ENCODE measurements around the gene RCC1. TPM values are rescaled to one million over a fixed set of nuclear protein-coding genes. Genes with fewer than 3 reads are reported as not detected.
"Not testable (repeated sequence)": the region's sequence is repeated elsewhere in the genome, so short reads cannot be mapped to it uniquely, and the experiment has no call there.

The RCC1 gene, protein sequence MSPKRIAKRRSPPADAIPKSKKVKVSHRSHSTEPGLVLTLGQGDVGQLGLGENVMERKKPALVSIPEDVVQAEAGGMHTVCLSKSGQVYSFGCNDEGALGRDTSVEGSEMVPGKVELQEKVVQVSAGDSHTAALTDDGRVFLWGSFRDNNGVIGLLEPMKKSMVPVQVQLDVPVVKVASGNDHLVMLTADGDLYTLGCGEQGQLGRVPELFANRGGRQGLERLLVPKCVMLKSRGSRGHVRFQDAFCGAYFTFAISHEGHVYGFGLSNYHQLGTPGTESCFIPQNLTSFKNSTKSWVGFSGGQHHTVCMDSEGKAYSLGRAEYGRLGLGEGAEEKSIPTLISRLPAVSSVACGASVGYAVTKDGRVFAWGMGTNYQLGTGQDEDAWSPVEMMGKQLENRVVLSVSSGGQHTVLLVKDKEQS
- 100 to 1,000 TPM; 120 to 127 TPM for total RNA-seq

DNA sequence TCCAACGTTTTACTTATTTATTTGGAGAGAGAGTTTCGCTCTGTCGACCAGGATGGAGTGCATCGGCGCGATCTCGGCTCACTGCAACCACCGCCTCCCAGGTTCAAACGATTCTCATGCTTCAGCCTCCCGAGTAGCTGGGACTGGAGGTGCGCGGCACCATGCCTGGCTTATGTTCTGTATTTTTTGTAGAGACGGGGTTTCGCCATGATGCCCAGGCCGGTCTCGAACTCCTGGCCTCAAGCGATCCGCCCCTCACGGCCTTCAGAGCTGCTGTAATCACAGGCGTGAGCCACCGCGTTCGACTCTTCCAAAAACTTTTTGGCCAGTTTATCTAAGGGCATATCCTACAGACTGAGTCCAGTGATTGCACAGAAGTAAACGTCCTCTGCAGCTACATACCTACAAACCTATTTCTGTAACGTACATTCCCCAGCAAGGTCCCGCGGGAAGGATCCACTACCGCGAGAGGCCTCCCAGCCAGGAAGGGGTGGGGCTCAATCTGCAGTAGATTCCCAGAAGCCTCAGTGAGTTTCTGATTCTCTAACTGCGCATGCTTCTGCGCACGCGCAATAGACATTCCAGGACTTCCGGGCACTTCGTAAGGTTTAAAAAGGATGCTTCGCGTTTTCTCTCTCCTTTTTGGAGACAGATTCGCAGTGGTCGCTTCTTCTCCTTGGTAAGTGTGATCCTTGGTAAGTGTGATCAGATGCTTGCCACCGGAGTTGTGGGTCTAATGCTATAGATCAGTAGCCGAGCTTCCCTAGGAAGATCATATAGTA is at the start of gene RCC1:
TSS of gene RCC1 (plus strand) at position 638 of the 782 bp plus-strand sequence. CDS start 23,824 bp downstream, outside the sequence.
- ChIA-PET CTCF (interaction anchor here (0.5 kb wide), 1 partner anchor 32 kb away, joined by 3 read pairs; no protein-coding TSS in a partner anchor), POLR2A (interaction anchor here (0.5 to 7.6 kb wide), 19 partner anchors 11 to 732 kb away, joined by 3 to 140 read pairs (median 3); partner anchors contain the start of genes ATP5IF1, DNAJC8, MED18 and PHACTR4)

DNA sequence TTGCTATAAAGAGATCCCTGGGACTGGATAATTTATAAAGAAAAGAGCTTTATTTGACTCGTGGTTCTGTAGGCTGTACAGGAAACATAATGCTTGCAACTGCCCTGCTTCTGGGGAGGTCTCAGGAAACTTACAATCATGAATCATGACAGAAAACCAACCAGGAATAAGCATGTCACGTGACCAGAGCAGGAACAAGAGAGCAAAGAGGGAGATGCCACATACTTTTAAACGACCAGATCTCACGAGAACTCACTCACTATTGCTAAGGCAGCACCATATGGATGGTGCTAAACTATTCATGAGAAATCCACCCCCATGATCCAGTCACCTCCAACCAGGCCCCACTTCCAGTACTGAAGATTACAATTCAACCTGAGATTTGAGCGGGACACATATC is 49.8 kb upstream of the RCC1 start:
- ChIA-PET CTCF (no interaction called here), POLR2A (no interaction called here)

DNA sequence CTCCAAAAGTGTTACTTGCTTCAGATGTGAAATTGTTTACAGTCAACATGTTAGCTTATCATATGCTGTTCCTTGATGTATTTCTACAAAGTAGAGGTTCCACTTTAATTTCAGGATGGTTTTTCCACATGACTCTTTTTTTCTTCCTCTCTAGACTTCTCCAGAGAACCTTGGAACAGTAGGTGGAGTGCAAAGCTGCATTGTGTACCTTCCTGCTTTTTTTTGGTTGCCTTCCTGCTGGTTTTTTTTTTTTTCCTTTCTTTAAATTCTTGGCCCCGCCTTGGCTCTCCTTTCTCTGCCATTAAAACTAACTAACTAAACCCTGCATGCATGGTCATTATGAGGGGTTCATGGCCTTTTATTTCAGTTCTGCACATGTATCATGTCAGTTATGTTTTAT is 48.2 kb upstream of the RCC1 start:
- POLR2A ChIA-PET: no interaction called here
- CTCF ChIA-PET: no interaction called here

DNA sequence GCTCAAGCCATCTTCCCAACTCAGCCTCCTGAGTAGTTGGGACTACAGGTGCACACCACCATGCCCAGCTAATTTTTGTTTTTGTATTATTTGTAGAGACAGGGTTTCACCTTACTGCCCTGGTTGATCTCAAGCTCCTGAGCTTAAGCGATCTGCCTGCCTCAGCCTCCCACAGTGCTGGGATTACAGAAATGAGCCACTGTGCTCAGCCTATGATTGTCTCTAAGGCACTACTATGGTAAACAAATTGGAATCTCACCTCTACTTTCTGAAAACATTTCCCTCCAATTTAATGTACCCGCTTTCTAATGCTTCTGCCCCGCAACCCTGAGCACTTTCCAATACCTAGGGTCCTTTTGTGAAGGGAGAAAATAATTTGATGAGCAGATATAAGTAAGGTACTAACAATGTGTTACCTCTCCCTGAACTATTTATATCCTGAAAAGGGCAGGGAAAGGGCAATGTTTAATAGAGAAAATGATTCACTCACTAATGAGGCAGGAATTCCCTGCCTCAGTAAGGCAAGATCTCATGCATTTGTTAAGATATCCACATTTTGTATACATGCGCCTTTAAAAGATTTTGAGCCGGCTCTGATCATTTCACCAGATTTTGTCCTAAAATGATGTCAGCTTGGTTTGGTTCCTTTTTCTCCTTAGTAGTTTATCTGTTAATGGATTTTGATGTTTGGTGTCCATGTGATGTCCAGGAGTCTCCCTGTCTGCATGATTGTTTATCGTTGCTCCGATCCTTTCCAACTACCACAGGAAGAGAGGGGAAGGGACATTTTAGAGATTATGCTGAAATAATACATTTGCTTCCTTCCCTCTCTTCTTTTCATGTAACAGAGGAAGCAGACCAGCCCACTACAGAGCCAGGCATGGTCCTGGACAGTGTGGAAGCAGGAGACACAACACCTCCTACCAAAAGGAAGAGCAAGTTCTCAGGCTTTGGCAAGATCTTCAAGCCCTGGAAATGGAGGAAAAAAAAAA is 47.3 kb upstream of the RCC1 start:
- ChIA-PET POLR2A (interaction anchor here (0.5 kb wide), 1 partner anchor 191 kb away, joined by 7 read pairs; no protein-coding TSS in a partner anchor), CTCF (no interaction called here)

DNA sequence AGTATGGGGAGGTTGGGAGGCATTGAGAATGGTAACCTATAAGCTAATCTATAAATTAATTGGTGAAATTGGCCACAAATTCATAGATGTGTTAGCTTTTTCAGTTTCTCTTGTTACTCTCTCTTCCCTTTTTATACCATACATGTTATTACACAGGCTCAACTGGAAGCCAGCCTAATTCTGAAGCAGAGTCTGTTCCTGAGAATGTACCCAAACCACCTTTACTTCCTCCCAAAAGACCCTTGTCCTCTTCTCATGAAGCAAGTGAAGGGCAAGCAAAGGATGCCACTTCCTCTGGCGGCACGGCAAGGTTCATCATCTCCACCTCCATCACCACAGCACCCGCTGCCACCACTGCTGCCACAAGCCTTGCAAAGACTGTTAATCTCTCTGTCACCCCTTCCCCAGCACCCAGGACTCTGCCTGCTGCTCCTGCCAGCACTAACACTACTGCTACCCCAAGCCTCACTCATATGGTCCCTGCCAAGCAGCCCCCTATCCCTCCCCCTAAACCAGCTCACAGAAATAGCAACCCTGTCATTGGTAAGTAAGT is 39.5 kb upstream of the RCC1 start:
- POLR2A ChIA-PET: no interaction called here
- CTCF ChIA-PET: no interaction called here

DNA sequence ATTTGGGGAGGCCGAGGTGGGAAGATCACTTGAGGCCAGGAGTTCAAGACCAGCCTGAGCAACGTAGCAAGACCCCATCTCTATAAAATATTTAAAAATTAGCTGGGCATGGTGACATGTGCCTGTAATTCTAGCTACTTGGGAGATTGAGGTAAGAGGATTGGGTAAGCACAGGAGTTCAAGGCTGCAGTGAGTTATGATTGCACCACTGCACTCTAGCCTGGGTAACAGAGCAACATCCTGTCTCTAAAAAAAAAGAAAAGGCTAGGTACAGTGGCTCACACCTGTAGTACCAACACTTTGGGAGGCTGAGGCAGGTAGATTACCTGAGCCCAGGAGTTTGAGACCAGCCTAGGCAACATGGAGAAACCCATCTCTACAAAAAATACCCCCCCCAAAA is 35.7 kb upstream of the RCC1 start:
- ChIA-PET CTCF (interaction anchor here (0.7 to 1.1 kb wide), 2 partner anchors 85 to 111 kb away, joined by 3 to 4 read pairs; no protein-coding TSS in a partner anchor), POLR2A (no interaction called here)

DNA sequence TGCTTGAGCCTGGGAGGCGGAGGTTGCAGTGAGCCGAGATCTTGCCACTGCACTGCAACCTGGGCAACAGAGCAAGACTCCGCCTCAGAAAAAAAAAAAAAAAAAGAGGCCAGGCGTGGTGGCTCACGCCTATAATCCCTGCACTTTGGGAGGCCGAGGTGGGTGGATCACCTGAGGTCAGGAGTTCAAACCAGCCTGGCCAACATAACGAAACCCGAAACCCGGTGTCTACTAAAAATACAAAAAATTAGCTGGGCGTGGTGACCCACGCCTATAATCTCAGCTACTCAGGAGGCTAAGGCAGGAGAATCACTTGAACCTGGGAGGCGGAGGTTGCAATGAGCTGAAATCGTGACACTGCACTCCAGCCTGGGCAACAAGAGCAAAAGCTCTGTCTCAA is 26.3 kb upstream of the RCC1 start:
- CTCF ChIA-PET: interaction anchor here (0.6 to 0.7 kb wide), 3 partner anchors 24 to 654 kb away, joined by 3 to 4 read pairs (median 3); no protein-coding TSS in a partner anchor
- POLR2A ChIA-PET: not testable (repeated sequence)

DNA sequence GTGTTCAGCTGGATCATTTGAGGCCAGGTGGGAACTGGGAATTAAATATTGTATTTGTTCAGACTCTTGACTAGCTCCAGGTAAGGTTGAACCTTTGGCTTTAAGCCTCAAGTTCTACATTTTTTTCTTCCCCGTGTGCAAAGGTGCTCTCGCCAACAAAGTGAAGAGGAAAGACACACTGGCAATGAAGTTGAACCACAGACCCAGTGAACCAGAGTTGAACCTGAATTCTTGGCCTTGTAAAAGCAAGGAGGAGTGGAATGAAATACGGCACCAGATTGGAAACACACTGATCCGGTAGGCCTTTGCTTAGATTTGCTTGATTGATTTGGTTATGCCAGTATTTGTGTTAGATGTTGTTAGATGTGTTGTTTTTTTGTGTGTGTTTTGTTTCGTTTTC is 25.5 kb upstream of the RCC1 start:
- CTCF ChIA-PET: no interaction called here
- POLR2A ChIA-PET: no interaction called here

DNA sequence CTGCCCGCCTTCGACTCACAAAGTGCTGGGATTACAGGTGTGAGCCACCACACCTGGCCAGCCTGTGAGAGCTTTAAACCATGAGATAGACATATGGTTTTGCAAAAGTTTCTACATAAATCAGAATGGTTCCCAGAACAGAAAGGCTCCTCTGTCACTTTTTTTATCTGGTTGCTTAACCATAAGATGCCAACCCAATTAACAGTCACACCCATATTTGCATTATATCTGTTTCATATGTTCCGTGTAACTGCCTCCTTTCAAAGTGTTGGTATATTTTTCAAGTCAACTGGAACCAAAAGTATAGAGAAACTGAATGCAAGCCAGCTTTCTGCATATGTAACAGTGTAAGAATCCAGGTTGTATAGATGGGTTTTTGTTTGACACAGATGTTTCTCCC is 23.7 kb upstream of the RCC1 start:
- POLR2A ChIA-PET: interaction anchor here (1.0 kb wide), 1 partner anchor 27 kb away, joined by 3 read pairs; no protein-coding TSS in a partner anchor
- CTCF ChIA-PET: no interaction called here

DNA sequence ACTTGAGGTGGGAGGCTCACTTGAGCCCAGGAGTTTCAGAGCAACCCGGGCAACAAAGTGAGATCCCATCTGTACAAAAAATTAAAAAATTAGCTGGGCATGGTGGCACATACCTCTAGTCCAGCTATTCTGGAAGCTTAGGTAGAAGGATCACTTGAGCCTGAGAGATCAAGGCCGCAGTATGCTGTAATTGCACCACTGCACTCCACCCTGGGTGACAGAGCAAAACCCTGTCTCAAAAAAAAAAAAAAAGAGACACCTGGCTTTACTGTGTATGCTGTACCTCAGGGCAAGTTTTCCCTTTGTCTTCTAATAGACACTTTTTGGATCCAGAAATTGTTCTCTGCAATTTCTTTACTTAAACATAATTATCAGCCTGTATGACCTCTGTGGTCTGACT is 23.1 kb upstream of the RCC1 start:
- POLR2A ChIA-PET: interaction anchor here (1.0 kb wide), 1 partner anchor 26 kb away, joined by 3 read pairs; no protein-coding TSS in a partner anchor
- CTCF ChIA-PET: no interaction called here

DNA sequence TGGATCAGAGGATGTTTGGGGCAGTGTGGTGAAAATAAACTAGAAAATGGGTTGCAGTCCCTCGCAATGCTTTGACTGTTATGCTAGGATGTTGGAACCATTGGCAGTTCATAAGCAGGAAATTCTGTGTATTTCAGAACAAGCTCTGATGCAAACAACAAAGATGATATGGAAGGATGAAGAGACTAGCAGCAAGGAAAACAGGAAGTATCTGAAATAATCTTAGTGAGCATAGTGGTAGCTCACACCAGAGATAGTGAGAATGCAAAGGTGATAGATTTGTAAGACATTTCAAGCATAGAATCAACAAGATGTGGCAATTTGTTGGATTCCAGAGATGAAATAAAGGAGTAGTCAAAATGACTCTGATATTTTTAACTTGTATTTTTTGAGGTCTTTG is 11.1 kb upstream of the RCC1 start:
- ChIA-PET CTCF (no interaction called here), POLR2A (interaction anchor here (0.9 kb wide), 1 partner anchor 11 kb away, joined by 4 read pairs; the partner anchor contains the start of gene RCC1)

DNA sequence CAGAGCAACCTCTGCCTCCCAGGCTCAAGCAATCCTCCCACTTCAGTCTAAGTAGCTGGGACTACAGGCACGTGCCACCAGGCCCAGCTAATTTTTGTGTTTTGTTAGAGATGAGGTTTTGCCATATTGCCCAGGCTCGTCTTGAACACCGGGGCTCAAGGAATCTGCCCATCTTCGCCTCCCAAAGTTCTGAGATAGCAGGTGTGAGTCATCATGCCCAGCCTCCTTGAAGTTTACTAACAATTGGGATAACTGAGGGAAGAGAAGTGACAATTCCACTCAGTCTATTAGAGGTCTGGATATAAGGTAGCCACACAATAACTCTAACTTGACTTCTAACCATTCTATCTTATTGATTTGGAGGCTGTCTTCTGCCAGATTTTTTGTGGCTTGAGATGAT is 6.3 kb upstream of the RCC1 start:
- POLR2A ChIA-PET: no interaction called here
- CTCF ChIA-PET: no interaction called here

DNA sequence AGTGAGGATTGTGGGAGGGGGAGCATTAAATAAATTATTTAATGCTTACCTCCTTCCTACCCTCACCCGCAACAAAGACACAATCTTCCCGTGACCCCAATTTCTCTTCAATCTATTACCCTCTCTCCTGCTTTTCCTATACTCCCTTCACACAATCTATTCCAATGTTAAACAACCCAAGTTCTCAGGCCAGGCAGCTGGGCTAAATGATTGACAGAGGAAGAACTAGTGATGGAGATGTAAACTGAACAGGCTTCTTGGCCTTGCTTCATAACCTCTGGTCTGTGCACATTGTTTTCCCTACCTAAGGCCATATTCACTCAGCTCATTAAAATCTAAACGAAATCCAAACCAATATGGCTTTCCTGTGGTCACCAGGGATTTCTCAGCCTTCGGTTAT is 3.9 kb upstream of the RCC1 start:
- ChIA-PET CTCF (no interaction called here), POLR2A (interaction anchor here (0.6 kb wide), 1 partner anchor 12 kb away, joined by 3 read pairs; no protein-coding TSS in a partner anchor)

DNA sequence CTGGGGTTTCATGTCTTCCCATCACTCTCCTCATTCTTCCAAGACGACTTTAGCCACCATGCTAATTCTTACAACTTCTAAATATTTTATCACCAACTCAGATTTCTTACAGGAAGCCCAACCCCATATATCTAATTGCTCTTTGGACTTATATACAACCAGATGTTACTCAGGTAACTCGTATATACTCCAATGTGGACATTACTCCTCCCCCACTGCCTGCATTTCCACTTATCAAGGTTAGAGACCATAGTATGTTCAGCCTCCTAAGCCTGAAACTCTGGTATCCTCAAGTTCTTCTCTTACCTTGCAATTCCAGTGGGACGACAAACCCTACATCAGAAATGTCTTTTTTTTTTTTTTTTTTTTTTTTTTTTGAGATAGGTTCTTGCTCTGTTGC is 2.7 kb upstream of the RCC1 start:
- CTCF ChIA-PET: interaction anchor here (0.7 kb wide), 1 partner anchor 1204 kb away, joined by 3 read pairs; no protein-coding TSS in a partner anchor
- POLR2A ChIA-PET: interaction anchor here (0.7 kb wide), 1 partner anchor 174 kb away, joined by 7 read pairs; the partner anchor contains the start of gene MED18

DNA sequence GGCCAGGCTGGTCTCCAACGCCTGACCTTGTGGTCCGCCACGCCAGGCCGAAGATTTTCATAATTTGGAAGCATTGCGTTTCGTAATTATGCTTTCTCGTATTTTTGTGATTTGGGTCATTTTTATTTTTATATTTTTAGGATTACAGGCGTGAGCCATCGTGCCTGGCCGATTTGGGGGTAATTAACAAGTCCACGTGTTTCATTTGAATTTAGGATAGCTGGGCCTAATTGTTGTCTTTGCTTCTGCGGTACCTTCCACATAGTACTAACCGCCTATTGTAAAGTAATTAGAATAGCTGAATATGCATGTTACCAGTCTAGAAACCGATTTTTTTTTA is 1.0 kb downstream of the RCC1 start:
- POLR2A ChIA-PET: interaction anchor here (0.6 to 7.6 kb wide), 7 partner anchors 11 to 261 kb away, joined by 3 to 140 read pairs (median 5); partner anchors contain the start of gene RNU11
- CTCF ChIA-PET: interaction anchor here (1.4 kb wide), 1 partner anchor 10 kb away, joined by 5 read pairs; no protein-coding TSS in a partner anchor

DNA sequence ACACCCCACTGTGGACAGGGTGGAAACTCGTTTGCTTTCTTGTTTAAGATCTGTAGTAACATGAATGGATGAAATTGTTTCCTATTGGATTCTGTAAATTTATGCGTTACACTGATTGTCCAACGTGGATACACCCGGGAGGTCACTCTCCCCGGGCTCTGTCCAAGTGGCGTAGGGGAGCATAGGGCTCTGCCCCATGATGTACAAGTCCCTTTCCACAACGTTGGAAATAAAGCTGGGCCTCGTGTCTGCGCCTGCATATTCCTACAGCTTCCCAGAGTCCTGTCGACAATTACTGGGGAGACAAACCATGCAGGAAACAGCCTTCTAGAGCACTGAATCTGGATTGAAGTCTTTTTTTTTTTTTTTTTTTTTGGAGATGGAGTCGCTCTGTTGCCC is 1.4 kb downstream of the RCC1 start:
- ChIA-PET CTCF (interaction anchor here (1.1 to 1.4 kb wide), 2 partner anchors 10 to 136 kb away, joined by 3 to 5 read pairs; partner anchors contain the start of gene TAF12), POLR2A (interaction anchor here (0.5 to 7.6 kb wide), 10 partner anchors 11 to 261 kb away, joined by 3 to 140 read pairs (median 4); partner anchors contain the start of genes MED18, RNU11 and YTHDF2)

DNA sequence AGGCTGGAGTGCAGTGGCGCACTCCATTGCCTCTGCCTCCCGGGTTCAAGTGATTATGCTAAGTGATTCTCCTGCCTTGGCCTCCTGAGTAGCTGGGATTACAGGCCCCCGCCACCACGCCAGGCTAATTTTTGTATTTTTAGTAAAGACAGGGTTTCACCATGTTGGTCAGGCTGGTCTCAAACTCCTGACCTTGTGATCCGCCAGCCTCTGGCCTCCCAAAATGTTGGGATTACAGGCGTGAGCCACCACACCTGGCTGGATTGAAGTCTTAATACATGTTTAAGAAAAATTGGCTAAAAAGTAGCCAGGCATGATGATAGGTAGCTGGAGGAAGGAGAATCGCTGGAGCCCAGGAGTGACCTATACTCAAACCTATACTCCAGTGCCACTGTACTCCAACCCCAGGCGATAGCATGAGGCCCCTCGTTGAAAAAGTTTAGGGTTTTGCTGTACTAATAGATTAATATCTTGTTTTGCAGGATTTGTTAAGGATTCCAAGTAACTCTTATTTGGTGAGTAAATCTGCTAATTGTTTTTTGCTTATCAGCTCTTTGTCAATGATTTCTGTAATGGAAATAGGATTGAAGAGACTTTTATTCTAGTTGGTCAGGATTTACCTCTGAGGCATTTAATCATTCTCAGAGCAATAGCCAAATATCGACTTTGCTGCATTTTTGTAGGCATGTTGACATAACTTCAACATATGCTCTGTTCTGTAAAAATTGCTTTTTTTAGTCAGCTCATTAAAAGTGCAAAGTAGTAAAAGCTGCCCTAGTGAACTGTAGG is 2.0 kb downstream of the RCC1 start:
- ChIA-PET POLR2A (interaction anchor here (0.5 to 7.6 kb wide), 9 partner anchors 10 to 262 kb away, joined by 3 to 140 read pairs (median 5); partner anchors contain the start of genes MED18, RNU11 and YTHDF2), CTCF (interaction anchor here (1.1 to 1.4 kb wide), 2 partner anchors 9 to 135 kb away, joined by 3 to 5 read pairs; partner anchors contain the start of gene TAF12)

Data from activated CD8-positive, alpha-beta memory T cell treated with anti-CD3 and anti-CD28 coated beads for 36 hours (primary cell).